GM19467 (cell line): Measurements from ENCODE around the gene DERL3.
A peak's percentile ranks its signal among the peaks of the same experiment; 100 is the strongest.

Experiments used
- ATAC-seq: cut with Tn5 transposase; IDR thresholded peaks from one replicate; pipeline ENCODE4 v1.9.1; 2021; ENCODE audit warnings: mild to moderate bottlenecking, moderate library complexity; ENCODE audit not compliant: unreplicated experiment

DERL3 gene

GRCh38 chr22:23847991-23848864 lies 9.4 kb upstream of the DERL3 start:
- ATAC-seq, result no peak

GRCh38 chr22:23847310-23847920 lies 8.6 kb upstream of the DERL3 start:
- no peak for ATAC-seq

- no peak for ATAC-seq
These were observed 7.3 kb upstream of the DERL3 start for GRCh38 chr22:23846081-23846469.

GRCh38 chr22:23845265-23846080 lies 6.7 kb upstream of the DERL3 start:
- ATAC-seq, result no peak

GRCh38 chr22:23844739-23845202 lies 6.0 kb upstream of the DERL3 start:
- no peak for ATAC-seq

GRCh38 chr22:23842599-23842998 lies 3.8 kb upstream of the DERL3 start:
- no peak for ATAC-seq

- no peak for ATAC-seq
These were observed 3.1 kb upstream of the DERL3 start for GRCh38 chr22:23841736-23842445.

GRCh38 chr22:23841292-23841691 lies 2.5 kb upstream of the DERL3 start:
- no peak for ATAC-seq

GRCh38 chr22:23840026-23840425 lies 1.2 kb upstream of the DERL3 start:
- no peak for ATAC-seq

GRCh38 chr22:23837911-23838680 lies 710 bp downstream of the DERL3 start:
- ATAC-seq, result peak; percentile 10

GRCh38 chr22:23837496-23837859 lies 1.3 kb downstream of the DERL3 start:
- no peak for ATAC-seq

GRCh38 chr22:23836692-23837495 lies 1.9 kb downstream of the DERL3 start:
- no peak for ATAC-seq

GRCh38 chr22:23836281-23836680 lies 2.5 kb downstream of the DERL3 start:
- ATAC-seq, result no peak

- no peak for ATAC-seq
These were observed 3.2 kb downstream of the DERL3 start for GRCh38 chr22:23835484-23836144.

GRCh38 chr22:23834793-23835483 lies 3.9 kb downstream of the DERL3 start:
- no peak for ATAC-seq

- ATAC-seq, result no peak
These were observed 4.4 kb downstream of the DERL3 start for GRCh38 chr22:23834406-23834792.

- ATAC-seq, result no peak
These were observed 4.9 kb downstream of the DERL3 start for GRCh38 chr22:23833911-23834317.
